Hepatocyte (in vitro differentiated cells): ENCODE results near the gene RPL39L. TPM values are rescaled to one million over a fixed set of nuclear protein-coding genes. Genes with fewer than 3 reads are reported as not detected.

ENCODE experiments used
- DNase-seq: peaks from one replicate; pipeline ENCODE4 v3.0.0-alpha.2; 2016; ENCODE audit warnings: low spot score
- H2AFZ ChIP-seq: fragments of 200-600 bp; sonication (generic); 2 replicates; pipeline ENCODE4 v1.6.0; 2016; ENCODE audit warnings: antibody characterized with exemption, mild to moderate bottlenecking
- H3K27ac ChIP-seq: fragments of 200-600 bp; sonication (generic); 2 replicates; pipeline ENCODE4 v1.5.1; 2016; ENCODE audit warnings: mild to moderate bottlenecking
- H3K27me3 ChIP-seq: fragments of 200-600 bp; sonication (generic); 2 replicates; pipeline ENCODE4 v1.6.1; 2016
- H3K36me3 ChIP-seq: fragments of 200-600 bp; sonication (generic); replicated peaks from 2 replicates; pipeline ENCODE4 v1.5.1; 2016; ENCODE audit warnings: low read depth; ENCODE audit not compliant: insufficient read depth
- H3K4me1 ChIP-seq: fragments of 200-600 bp; sonication (generic); 2 replicates; pipeline ENCODE4 v1.5.1; 2016; ENCODE audit warnings: mild to moderate bottlenecking, moderate library complexity; ENCODE audit not compliant: insufficient read depth
- H3K4me2 ChIP-seq: fragments of 200-600 bp; sonication (generic); 2 replicates; pipeline ENCODE4 v1.6.0; 2016
- H3K4me3 ChIP-seq: fragments of 200-600 bp; sonication (generic); 2 replicates; pipeline ENCODE4 v1.5.1; 2016; ENCODE audit warnings: mild to moderate bottlenecking
- H3K79me2 ChIP-seq: fragments of 200-600 bp; sonication (generic); 2 replicates; pipeline ENCODE4 v1.6.0; 2017; ENCODE audit warnings: mild to moderate bottlenecking
- H3K9me2 ChIP-seq: fragments of 200-600 bp; sonication (generic); replicated peaks from 2 replicates; pipeline ENCODE4 v1.6.0; 2017; ENCODE audit warnings: mild to moderate bottlenecking; ENCODE audit not compliant: insufficient read depth
- H3K9me3 ChIP-seq: fragments of 200-600 bp; sonication (generic); 2 replicates; pipeline ENCODE4 v1.5.1; 2016; ENCODE audit warnings: low read depth, mild to moderate bottlenecking
- H4K20me1 ChIP-seq: fragments of 200-600 bp; sonication (generic); 2 replicates; pipeline ENCODE4 v1.6.0; 2016; ENCODE audit warnings: mild to moderate bottlenecking; ENCODE audit not compliant: insufficient read depth, poor library complexity, severe bottlenecking
- CTCF ChIP-seq: fragments of 200-600 bp; sonication (generic); IDR thresholded peaks from 2 replicates; pipeline ENCODE4 v1.5.1; 2016; ENCODE audit warnings: antibody characterized with exemption, mild to moderate bottlenecking; ENCODE audit not compliant: poor library complexity
- EZH2 ChIP-seq: fragments of 200-600 bp; sonication (generic); IDR thresholded peaks from 2 replicates; pipeline ENCODE4 v1.6.1; 2016; ENCODE audit warnings: antibody characterized with exemption, mild to moderate bottlenecking, borderline replicate concordance
- EZH2phosphoT487 ChIP-seq: fragments of 200-600 bp; sonication (generic); IDR thresholded peaks from one replicate; pipeline ENCODE4 v1.6.1; 2018; ENCODE audit warnings: antibody characterized with exemption, mild to moderate bottlenecking, low read depth, moderate library complexity; ENCODE audit not compliant: unreplicated experiment, severe bottlenecking
- WGBS: methylation state at CpG from one replicate; pipeline ENCODE4 v1.1.6; 2016; ENCODE audit warnings: low lambda C conversion rate; ENCODE audit errors: missing lambda C conversion rate; 5-methylcytosine and 5-hydroxymethylcytosine counted together
- polyA plus RNA-seq: library from polyadenylated mRNA; unstranded; fragments of >200 nt; fragmentation: Nextera tagmentation; extraction: Ambion mirVana; gene quantifications from 2 replicates; pipeline ENCODE4 v1.2.1, GENCODE V29; 2016
- total RNA-seq: library from RNA; depleted of rRNA; stranded (reverse); fragments of >200 nt; gene quantifications from 2 replicates; pipeline ENCODE4 v1.2.3, GENCODE V29; 2014

Gene RPL39L
- total and polyA plus RNA-seq, 2 experiments from 2014 or later = 9.7 to 11.1 TPM

DNA sequence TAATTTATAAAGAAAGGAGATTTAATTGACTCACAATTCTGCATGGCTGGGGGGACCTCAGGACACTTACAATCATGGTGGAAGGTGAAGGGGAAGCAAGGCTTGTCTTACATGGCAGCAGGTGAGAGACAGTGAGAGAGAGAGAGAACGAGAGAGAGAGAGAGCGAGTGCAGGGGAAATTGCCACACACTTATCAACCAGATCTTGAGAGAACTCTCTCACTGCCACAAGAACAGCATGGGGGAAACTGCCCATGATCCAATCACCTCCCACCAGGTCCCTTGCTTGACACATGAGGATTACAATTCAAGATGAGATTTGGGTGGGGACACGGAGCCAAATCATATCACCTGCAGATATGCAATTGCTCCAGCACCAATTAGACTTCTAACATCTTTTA is 7.1 kb upstream of the RPL39L start:
- no peak overlapping the region for H3K4me2 ChIP-seq
- no peaks in the 10 kb centered on the region for H3K27me3 ChIP-seq
- H2AFZ ChIP-seq = no peak overlapping the region
- no peaks in the 10 kb centered on the region for H3K4me1 ChIP-seq
- no peak overlapping the region for H3K4me3 ChIP-seq
- no peak for DNase-seq
- no peaks in the 10 kb centered on the region for H3K79me2 ChIP-seq
- H3K9me2 ChIP-seq = no peaks in the 10 kb centered on the region
- H4K20me1 ChIP-seq = no peaks in the 10 kb centered on the region
- H3K9me3 ChIP-seq = no peaks in the 10 kb centered on the region
- H3K36me3 ChIP-seq = no peaks in the 10 kb centered on the region
- WGBS = 92% methylated on average over 3 of the region's 3 CpGs
- TF ChIP-seq EZH2phosphoT487 = no peak
- TF ChIP-seq EZH2 = no peak
- TF ChIP-seq CTCF = no peak
- H3K27ac ChIP-seq = no peak overlapping the region

- H3K27me3 ChIP-seq = no peaks in the 10 kb centered on the region
- 91% methylated on average over 3 of the region's 3 CpGs for WGBS
- H3K9me3 ChIP-seq = no peaks in the 10 kb centered on the region
- no peak overlapping the region for H3K4me2 ChIP-seq
- no peaks in the 10 kb centered on the region for H3K4me1 ChIP-seq
- H3K79me2 ChIP-seq = no peaks in the 10 kb centered on the region
- TF ChIP-seq CTCF (no peak), EZH2 (no peak), EZH2phosphoT487 (no peak)
- no peaks in the 10 kb centered on the region for H4K20me1 ChIP-seq
- no peaks in the 10 kb centered on the region for H3K9me2 ChIP-seq
- H3K4me3 ChIP-seq = no peak overlapping the region
- H2AFZ ChIP-seq = no peak overlapping the region
- H3K36me3 ChIP-seq = no peaks in the 10 kb centered on the region
- no peak overlapping the region for H3K27ac ChIP-seq
- DNase-seq = no peak
These were observed 6.0 kb upstream of the RPL39L start for GRCh38 chr3:187145149-187145895.

GRCh38 chr3:187139895-187140253 is 578 bp upstream of the RPL39L start:
- Histone ChIP-seq H3K4me3 (peak overlapping the region; percentile 31), H2AFZ (peak overlapping the region; percentile 93), H3K36me3 (no peaks in the 10 kb centered on the region), H3K9me2 (no peaks in the 10 kb centered on the region), H3K27ac (no peak overlapping the region), H3K79me2 (no peaks in the 10 kb centered on the region), H3K4me1 (no peaks in the 10 kb centered on the region), H3K27me3 (no peaks in the 10 kb centered on the region), H3K9me3 (no peaks in the 10 kb centered on the region), H4K20me1 (no peaks in the 10 kb centered on the region), H3K4me2 (peak overlapping the region; percentile 87)
- TF ChIP-seq CTCF (no peak), EZH2phosphoT487 (no peak), EZH2 (no peak)
- WGBS = 47% methylated on average over 3 of the region's 3 CpGs
- DNase-seq = no peak
